ENCODE measurements around the gene ADGRD2. TPM values are rescaled to one million over a fixed set of nuclear protein-coding genes. Genes with fewer than 3 reads are reported as not detected.

ADGRD2 gene
- total RNA-seq, 1 donor from 2014 or later, result not detected

GRCh38 chr9:124457887-124458431, 7.7 kb downstream of the ADGRD2 start:
- DNase-seq, result no peak

- DNase-seq, result no peak
Measured at GRCh38 chr9:124458441-124458840, 8.2 kb downstream of the ADGRD2 start.

GRCh38 chr9:124462739-124463138, 12.5 kb downstream of the ADGRD2 start:
- DNase-seq, result no peak

GRCh38 chr9:124465736-124466135, 15.5 kb downstream of the ADGRD2 start:
- no peak for DNase-seq

- DNase-seq, result no peak
Measured at GRCh38 chr9:124467410-124468060, 17.3 kb downstream of the ADGRD2 start.

- no peak for DNase-seq
Measured at GRCh38 chr9:124468061-124468740, 17.9 kb downstream of the ADGRD2 start.

- no peak for DNase-seq
Measured at GRCh38 chr9:124469011-124469832, 19.0 kb downstream of the ADGRD2 start.

GRCh38 chr9:124470306-124470705, 20.1 kb downstream of the ADGRD2 start:
- no peak for DNase-seq

GRCh38 chr9:124470726-124471125, 20.5 kb downstream of the ADGRD2 start:
- DNase-seq, result no peak

GRCh38 chr9:124471761-124472160, 21.5 kb downstream of the ADGRD2 start:
- no peak for DNase-seq

GRCh38 chr9:124472770-124473169, 22.5 kb downstream of the ADGRD2 start:
- no peak for DNase-seq

GRCh38 chr9:124473310-124473709, 23.1 kb downstream of the ADGRD2 start:
- no peak for DNase-seq

- no peak for DNase-seq
Measured at GRCh38 chr9:124474151-124474550, 23.9 kb downstream of the ADGRD2 start.

- no peak for DNase-seq
Measured at GRCh38 chr9:124475158-124475867, 25.1 kb downstream of the ADGRD2 start.

- no peak for DNase-seq
Measured at GRCh38 chr9:124475868-124476690, 25.8 kb downstream of the ADGRD2 start.

GRCh38 chr9:124477211-124477647, 27.0 kb downstream of the ADGRD2 start:
- no peak for DNase-seq

- no peak for DNase-seq
Measured at GRCh38 chr9:124477648-124478285, 27.5 kb downstream of the ADGRD2 start.

GRCh38 chr9:124478354-124478753, 28.1 kb downstream of the ADGRD2 start:
- DNase-seq, result no peak

GRCh38 chr9:124479371-124479770, 29.1 kb downstream of the ADGRD2 start:
- DNase-seq, result no peak

- DNase-seq, result no peak
Measured at GRCh38 chr9:124479947-124480620, 29.8 kb downstream of the ADGRD2 start.

Data from skin of body (tissue), 2 donors.